Heart left ventricle (tissue), 16 donors: ENCODE results near the gene HIGD1C. TPM values are rescaled to one million over a fixed set of nuclear protein-coding genes. Genes with fewer than 3 reads are reported as not detected.

ENCODE experiments used
- ATAC-seq, 4 donors: fragments of 200-7000 bp; cut with Tn5 transposase; one replicate each; pipeline ENCODE4 v1.9.1; 2020 to 2022; ENCODE audit warnings: moderate library complexity in 4 of 4, mild to moderate bottlenecking in 3 of 4, moderate number of reproducible peaks in 1 of 4
- DNase-seq, 5 donors: peaks; one replicate each; pipeline ENCODE4 v3.0.0-alpha.2; 2020
- H3K27ac ChIP-seq, 12 donors: fragments of 200-600 bp; sonication (generic) in 4 of 12; one replicate each; pipeline versions ENCODE4 v1.5.0 to v1.8.0; 2016 to 2022; ENCODE audit warnings: mild to moderate bottlenecking in 2 of 12
- H3K27me3 ChIP-seq, 9 donors: fragments of 200-600 bp; sonication (generic) in 2 of 9; one replicate each; pipeline versions ENCODE4 v1.5.1 to v1.8.0; 2016 to 2022; ENCODE audit warnings: mild to moderate bottlenecking in 3 of 9
- H3K36me3 ChIP-seq, 9 donors: fragments of 200-600 bp; sonication (generic) in 2 of 9; one replicate each; pipeline versions ENCODE4 v1.5.0 to v1.8.0; 2018 to 2022; ENCODE audit warnings: mild to moderate bottlenecking in 2 of 9
- H3K4me1 ChIP-seq, 12 donors: fragments of 200-600 bp; sonication (generic) in 4 of 12; one replicate each; pipeline versions ENCODE4 v1.5.0 to v1.8.0; 2016 to 2022; ENCODE audit warnings: mild to moderate bottlenecking in 3 of 12
- H3K4me3 ChIP-seq, 12 donors: fragments of 200-600 bp; sonication (generic) in 4 of 12; one replicate each; pipeline versions ENCODE4 v1.5.0 to v1.8.0; 2017 to 2022; ENCODE audit warnings: mild to moderate bottlenecking in 9 of 12, moderate library complexity in 4 of 12
- H3K9me3 ChIP-seq, 12 donors: fragments of 200-600 bp; sonication (generic) in 4 of 12; one replicate each; pipeline versions ENCODE4 v1.5.0 to v1.8.0; 2016 to 2022; ENCODE audit warnings: mild to moderate bottlenecking in 1 of 12
- CTCF ChIP-seq, 12 donors: fragments of 200-600 bp; sonication (generic) in 4 of 12; IDR thresholded peaks; one replicate each; pipeline versions ENCODE4 v1.5.0 to v1.8.0; 2018 to 2022; ENCODE audit warnings: antibody characterized with exemption in 12 of 12, mild to moderate bottlenecking in 5 of 12
- POLR2A ChIP-seq, 2 donors: fragments of 450-650 bp; IDR thresholded peaks; one replicate each; pipeline ENCODE4 v1.6.1; 2017; ENCODE audit warnings: antibody characterized with exemption in 2 of 2, mild to moderate bottlenecking in 2 of 2, moderate library complexity in 2 of 2
- WGBS, 4 donors: extraction: QIAGEN DNeasy Blood & Tissue Kit in 2 of 4; methylation state at CpG; one replicate each; pipeline versions ENCODE4 v1.1.5 to v1.1.7; 2013 to 2018; 5-methylcytosine and 5-hydroxymethylcytosine counted together
- intact Hi-C, 10 donors: fragments of 100-400 bp; cut with DNase I; formaldehyde crosslinking; loops; one replicate each; pipeline versions ENCODE4 v1.11.1 to v1.14.2; 2022
- polyA plus RNA-seq, 2 donors: library from polyadenylated mRNA; stranded (reverse); fragments of 200-250 nt; gene quantifications; one replicate each; pipeline ENCODE4 v1.2.3, GENCODE V29; 2013
- total RNA-seq, 9 donors: library from RNA; depleted of rRNA in 2 of 9; stranded (reverse); fragments of >200 nt in 2 of 9; fragmentation: NEBNext Ultra II Directional in 3 of 9; extraction: Animal tissue kit (Norgen Biotek cat#: 25700) in 3 of 9; gene quantifications; one replicate each; pipeline versions ENCODE4 v1.1.0 to v1.2.4, GENCODE V29; 2016 to 2023
- donor health status: ischemic (EF 13 %, LVEDD 7.1; RV severe dilation, severe dysfunction).
- donor health status: healthy with polysubstance abuse.
- donor health status: DM: no; HTN: yes; CAD: no.
- donor health status: DM: no; HTN: no; CAD: no.
- donor health status: ischemic (EF 25% LVEDD 6.9; RV normal size, moderate dysfunction).
- donor health status: ischemic (EF 25% LVEDD 5.7; RV mildly dilated, moderate dysfunction).
- donor health status: healthy.
- donor health status: DM: yes; HTN: yes; CAD: no.
- donor health status: ischemic (EF 35%, LVEDD 5.7; RV mildly dilated, moderate dysfunction).
- donor health status: nonischemic (EF 11% LVEDD 7.7; RV severe dilation, severe dysfunction).
- donor health status: DM: yes; HTN: yes; CAD: no.
- donor health status: PGD.
- donor health status: ischemic (EF 29% LVEDD 5.4; RV normal size, mild dysfunction).
- donor health status: nonischemic (EF 23%, LVEDD 6.1; RV moderate dilation, normal function).

The HIGD1C gene
- total and polyA plus RNA-seq, 11 donors = not detected

DNA sequence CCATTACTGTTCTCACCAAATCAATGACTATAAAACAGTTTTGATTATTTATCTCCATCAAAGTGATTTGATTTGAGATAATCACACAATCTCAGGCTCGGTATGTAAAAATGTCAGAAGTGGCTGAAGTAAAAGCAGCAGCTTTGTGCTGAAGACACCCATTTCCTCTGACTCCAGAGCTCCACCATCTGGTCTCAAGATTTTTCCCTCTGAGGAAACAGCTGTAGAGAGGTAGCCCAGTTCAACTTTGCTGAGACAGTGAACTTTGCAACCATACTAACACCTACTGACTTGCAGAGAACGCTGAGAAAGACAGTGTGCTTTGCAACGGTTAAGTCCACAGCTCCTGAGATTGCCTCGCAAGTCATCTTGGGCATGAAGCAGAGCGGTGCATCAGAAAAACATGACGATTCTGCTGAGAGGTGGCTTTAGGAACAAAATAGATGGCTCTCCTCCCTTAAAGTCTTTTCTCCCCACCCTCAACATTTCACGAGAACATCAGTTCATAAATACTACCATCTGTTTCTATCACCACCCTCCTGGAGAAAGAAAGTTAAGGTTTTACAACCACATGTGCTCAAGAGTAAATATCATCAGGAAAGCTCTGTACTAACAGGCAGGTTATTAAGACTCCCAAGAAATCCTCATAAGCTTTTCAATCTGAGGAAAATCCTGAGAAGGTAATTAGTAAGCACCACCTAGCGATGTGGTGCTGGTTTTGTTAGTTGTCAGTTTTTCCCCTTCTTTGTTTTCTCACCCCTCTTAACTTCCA lies 34.8 kb downstream of the HIGD1C start:
- peaks cover 0 to 60% (median 50%) of the 10 kb centered on the region in 9 donors for H3K36me3 ChIP-seq

DNA sequence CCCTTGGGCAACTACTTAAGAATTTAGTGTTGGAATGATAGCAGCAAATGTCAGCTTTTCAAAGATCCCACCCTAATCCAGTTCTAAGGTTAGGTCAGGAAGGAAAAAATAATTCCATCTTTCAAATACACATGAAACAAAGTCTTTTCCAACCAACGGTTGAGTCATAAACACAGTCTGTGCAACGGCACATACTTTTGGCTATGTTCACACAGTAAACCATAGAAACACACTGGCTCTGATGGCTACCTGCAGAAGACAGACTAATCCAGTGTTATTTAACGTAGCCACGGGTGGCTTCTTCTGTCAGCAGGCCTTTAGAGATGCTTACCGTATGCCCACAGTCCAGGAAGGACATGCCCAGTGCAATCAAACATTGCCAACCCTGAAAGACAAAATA lies 35.7 kb downstream of the HIGD1C start:
- peaks cover 0 to 69% (median 54%) of the 10 kb centered on the region in 9 donors for H3K36me3 ChIP-seq
- no peak for ATAC-seq
- 82 to 90% (median 87%) methylated on average over 5 of the region's 5 CpGs for WGBS, 4 donors

More for the DNA sequence above, 34.8 kb downstream of the HIGD1C start:
- H3K27me3 ChIP-seq = no peaks in the 10 kb centered on the region
- peak; percentile 65 to 79 (median 76) for ATAC-seq
- 53 to 57% (median 53%) methylated on average over 8 of the region's 8 CpGs for WGBS, 4 donors
- H3K4me1 ChIP-seq = peaks cover 0 to 32% (median 23%) of the 10 kb centered on the region in 12 donors
- no peaks in the 10 kb centered on the region for H3K9me3 ChIP-seq
- H3K27ac ChIP-seq = peak overlapping the region in 5 of 12 donors; percentile 24 to 87 (median 71)
- peak in 11 of 12 donors; percentile 26 to 79 (median 64) for TF ChIP-seq CTCF (IDR thresholded peaks at IDR 0.05)
- no peak for TF ChIP-seq POLR2A (IDR thresholded peaks at IDR 0.05)
- H3K4me3 ChIP-seq = no peak overlapping the region
- intact Hi-C loops = loop anchor here in 9 of 10 donors (1.0 to 10.0 kb wide), 9 partner anchors 60 to 355 kb away; partner anchors contain the start of gene ATF1 (in 1 of the 9)
- peak in 2 of 5 donors; percentile 42 to 50 for DNase-seq

GRCh38 chr12:50988871-50989270 lies 36.5 kb downstream of the HIGD1C start:
- intact Hi-C loops = loop anchor here in 6 of 10 donors (2.0 to 10.0 kb wide), 5 partner anchors 62 to 353 kb away; a partner anchor contains a TSS
- DNase-seq = no peak
- no peaks in the 10 kb centered on the region for H3K27me3 ChIP-seq
- WGBS, 4 donors = 89 to 94% (median 91%) methylated on average over 5 of the region's 5 CpGs
- peaks cover 0 to 36% (median 23%) of the 10 kb centered on the region in 12 donors for H3K4me1 ChIP-seq
- H3K27ac ChIP-seq = no peak overlapping the region
- no peaks in the 10 kb centered on the region for H3K9me3 ChIP-seq
- no peak overlapping the region for H3K4me3 ChIP-seq
- peaks cover 0 to 77% (median 62%) of the 10 kb centered on the region in 9 donors for H3K36me3 ChIP-seq
- TF ChIP-seq CTCF (IDR thresholded peaks at IDR 0.05) (no peak), POLR2A (IDR thresholded peaks at IDR 0.05) (no peak)
- no peak for ATAC-seq

More for the DNA sequence above, 35.7 kb downstream of the HIGD1C start:
- Histone ChIP-seq H3K27ac (no peak overlapping the region), H3K4me3 (no peak overlapping the region), H3K9me3 (no peaks in the 10 kb centered on the region), H3K4me1 (peaks cover 0 to 35% (median 23%) of the 10 kb centered on the region in 12 donors), H3K27me3 (no peaks in the 10 kb centered on the region)
- TF ChIP-seq CTCF (IDR thresholded peaks at IDR 0.05) = no peak
- intact Hi-C loops = loop anchor here in 6 of 10 donors (2.0 to 10.0 kb wide), 5 partner anchors 61 to 354 kb away; a partner anchor contains a TSS
- DNase-seq = no peak

DNA sequence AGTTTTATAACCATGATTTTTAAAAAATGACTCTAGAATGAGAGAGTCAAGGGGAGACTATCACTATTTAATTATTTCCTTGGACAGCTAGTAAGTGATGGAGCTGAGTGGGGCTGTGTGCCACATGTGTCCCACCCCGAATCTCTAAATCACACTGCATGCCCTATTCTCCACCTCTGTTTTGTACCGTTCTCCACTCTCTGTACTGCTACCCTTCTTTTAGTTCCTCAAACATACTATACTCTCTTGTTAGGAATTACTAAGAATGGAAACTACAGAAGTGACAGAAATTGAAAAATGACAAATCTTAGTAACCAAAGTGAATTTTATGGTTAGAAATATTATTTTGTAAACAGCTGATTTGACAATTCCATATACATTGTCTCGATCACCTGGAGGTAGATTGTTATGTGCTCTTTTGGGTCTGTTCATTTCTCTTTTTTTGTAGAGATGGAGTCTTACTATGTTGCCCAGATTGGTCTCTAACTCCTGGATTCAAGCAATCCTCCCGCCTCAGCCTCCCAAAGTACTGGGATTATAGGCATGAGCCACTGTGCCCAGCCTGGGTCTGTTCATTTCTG lies 37.9 kb downstream of the HIGD1C start:
- DNase-seq (no peak), ATAC-seq (no peak)
- intact Hi-C loops = loop anchor here in 1 of 10 donors (5.0 kb wide), 1 partner anchor 223 kb away; no protein-coding TSS in a partner anchor
- TF ChIP-seq POLR2A (IDR thresholded peaks at IDR 0.05) (no peak), CTCF (IDR thresholded peaks at IDR 0.05) (no peak)
- peaks cover 0 to 23% (median 13%) of the 10 kb centered on the region in 12 donors for H3K4me1 ChIP-seq
- H3K4me3 ChIP-seq = no peak overlapping the region
- peaks cover 0 to 91% (median 76%) of the 10 kb centered on the region in 9 donors for H3K36me3 ChIP-seq
- no peak overlapping the region for H3K27ac ChIP-seq
- no peaks in the 10 kb centered on the region for H3K9me3 ChIP-seq
- no peaks in the 10 kb centered on the region for H3K27me3 ChIP-seq
- WGBS, 4 donors = 90 to 96% (median 94%) methylated on average over 4 of the region's 4 CpGs
